HG02763 (cell line): ENCODE results near the gene RALGPS1.

ENCODE experiments used
- ATAC-seq: cut with Tn5 transposase; IDR thresholded peaks from one replicate; pipeline ENCODE4 v1.9.1; 2021; ENCODE audit warnings: mild to moderate bottlenecking, moderate library complexity; ENCODE audit not compliant: unreplicated experiment

Gene RALGPS1

GRCh38 chr9:127075624-127076372 is 161.2 kb downstream of the RALGPS1 start:
- ATAC-seq, result no peak

- no peak for ATAC-seq
Observed at GRCh38 chr9:127076860-127077643, 162.5 kb downstream of the RALGPS1 start.

GRCh38 chr9:127077644-127077946 is 163.0 kb downstream of the RALGPS1 start:
- ATAC-seq, result no peak

GRCh38 chr9:127078336-127078735 is 163.8 kb downstream of the RALGPS1 start:
- no peak for ATAC-seq

- ATAC-seq, result no peak
Observed at GRCh38 chr9:127078988-127079387, 164.4 kb downstream of the RALGPS1 start.

GRCh38 chr9:127079446-127080140 is 165.0 kb downstream of the RALGPS1 start:
- no peak for ATAC-seq

- ATAC-seq, result no peak
Observed at GRCh38 chr9:127081250-127082185, 166.9 kb downstream of the RALGPS1 start.

- ATAC-seq, result no peak
Observed at GRCh38 chr9:127083138-127083980, 168.8 kb downstream of the RALGPS1 start.

- no peak for ATAC-seq
Observed at GRCh38 chr9:127084076-127085039, 169.8 kb downstream of the RALGPS1 start.

- no peak for ATAC-seq
Observed at GRCh38 chr9:127085186-127085585, 170.6 kb downstream of the RALGPS1 start.

- ATAC-seq, result no peak
Observed at GRCh38 chr9:127086771-127087170, 172.2 kb downstream of the RALGPS1 start.

- no peak for ATAC-seq
Observed at GRCh38 chr9:127087411-127087810, 172.8 kb downstream of the RALGPS1 start.

GRCh38 chr9:127087836-127088235 is 173.3 kb downstream of the RALGPS1 start:
- ATAC-seq, result no peak

GRCh38 chr9:127088724-127089615 is 174.4 kb downstream of the RALGPS1 start:
- no peak for ATAC-seq

- ATAC-seq, result no peak
Observed at GRCh38 chr9:127089631-127090081, 175.1 kb downstream of the RALGPS1 start.

- ATAC-seq, result no peak
Observed at GRCh38 chr9:127090341-127090985, 175.9 kb downstream of the RALGPS1 start.

- ATAC-seq, result no peak
Observed at GRCh38 chr9:127091526-127091925, 176.9 kb downstream of the RALGPS1 start.
